ENCODE results near the gene LAMP2. TPM values are rescaled to one million over a fixed set of nuclear protein-coding genes. Genes with fewer than 3 reads are reported as not detected.

LAMP2 gene
- total RNA-seq, 5 donors from 2014 or later (not counting 1 experiment from before 2014, with no cell fraction given): 21.5 to 32.2 (median 31.5) TPM

GRCh38 chrX:120429776-120430540, 39.1 kb downstream of the LAMP2 start:
- H3K4me3 ChIP-seq (ENCODE audit: control insufficient read depth in 1 of 2, extremely low read depth in 1 of 2, low read length in 1 of 2): no peak overlapping the region
- POLR2A ChIA-PET: interaction anchor here (0.6 to 0.7 kb wide), 2 partner anchors 12 to 124 kb away, joined by 3 to 4 read pairs; no protein-coding TSS in a partner anchor
- DNase-seq (no peak), ATAC-seq (replicated peaks in 1 of 4) (no peak)
- H3K36me3 ChIP-seq (ENCODE audit: control insufficient read depth in 2 of 2, extremely low read depth in 1 of 2, insufficient read depth in 1 of 2, low read length in 1 of 2): no peaks in the 10 kb centered on the region
- H3K27me3 Mint-ChIP-seq: peaks cover 0 to 6% of the 10 kb centered on the region in 2 donors
- H3K4me3 Mint-ChIP-seq: no peak overlapping the region
- peaks cover 0 to 2% of the 10 kb centered on the region in 2 experiments for H3K4me1 ChIP-seq (ENCODE audit: control insufficient read depth in 1 of 2, extremely low read depth in 1 of 2, insufficient read depth in 2 of 2, low read length in 2 of 2)
- no peaks in the 10 kb centered on the region for H3K27me3 ChIP-seq (replicated peaks in 1 of 2; ENCODE audit: control insufficient read depth in 2 of 2, extremely low read depth in 1 of 2, insufficient read depth in 2 of 2, low read length in 1 of 2)
- H3K9me3 ChIP-seq: no peaks in the 10 kb centered on the region
- H3K27ac Mint-ChIP-seq: no peak overlapping the region
- H3K36me3 Mint-ChIP-seq: peaks cover 14% of the 10 kb centered on the region
- no peaks in the 10 kb centered on the region for H3K9me3 Mint-ChIP-seq
- no CpG with 5 or more reads among the region's 2 CpGs for WGBS (ENCODE audit: insufficient coverage)
- peaks cover 9 to 18% (median 14%) of the 10 kb centered on the region in 3 donors for H3K4me1 Mint-ChIP-seq
- no peak overlapping the region for H3K27ac ChIP-seq (ENCODE audit: low read length)
- CTCF ChIA-PET: no interaction called here

- ChIA-PET CTCF (no interaction called here), POLR2A (no interaction called here)
- Mint-ChIP-seq H3K27me3 (peaks cover 0 to 9% of the 10 kb centered on the region in 2 donors), H3K27ac (peak overlapping the region in 1 of 2 donors; percentile 21), H3K4me1 (peaks cover 12 to 22% (median 14%) of the 10 kb centered on the region in 3 donors), H3K9me3 (no peaks in the 10 kb centered on the region), H3K4me3 (no peak overlapping the region), H3K36me3 (peaks cover 11% of the 10 kb centered on the region)
- 60% methylated on average over 1 of the region's 2 CpGs for WGBS (ENCODE audit: insufficient coverage)
- ATAC-seq (replicated peaks in 1 of 4) (no peak), DNase-seq (peak in 1 of 35 experiments; percentile 2)
- Histone ChIP-seq H3K4me1 (ENCODE audit: control insufficient read depth in 1 of 2, extremely low read depth in 1 of 2, insufficient read depth in 2 of 2, low read length in 2 of 2) (peaks cover 0 to 2% of the 10 kb centered on the region in 2 experiments), H3K4me3 (ENCODE audit: control insufficient read depth in 1 of 2, extremely low read depth in 1 of 2, low read length in 1 of 2) (no peak overlapping the region), H3K27ac (ENCODE audit: low read length) (no peak overlapping the region), H3K27me3 (replicated peaks in 1 of 2; ENCODE audit: control insufficient read depth in 2 of 2, extremely low read depth in 1 of 2, insufficient read depth in 2 of 2, low read length in 1 of 2) (no peaks in the 10 kb centered on the region), H3K36me3 (ENCODE audit: control insufficient read depth in 2 of 2, extremely low read depth in 1 of 2, insufficient read depth in 1 of 2, low read length in 1 of 2) (no peaks in the 10 kb centered on the region), H3K9me3 (no peaks in the 10 kb centered on the region)
Observed at GRCh38 chrX:120428309-120428708, 40.8 kb downstream of the LAMP2 start.

GRCh38 chrX:120426599-120426998, 42.5 kb downstream of the LAMP2 start:
- ATAC-seq (replicated peaks in 1 of 4): no peak
- H3K27me3 Mint-ChIP-seq: peaks cover 0 to 9% of the 10 kb centered on the region in 2 donors
- CTCF ChIA-PET: interaction anchor here in 1 of 2 donors (1.0 to 1.1 kb wide), 2 partner anchors 25 to 46 kb away, joined by 3 to 4 read pairs; no protein-coding TSS in a partner anchor

GRCh38 chrX:120419463-120419862, 49.6 kb downstream of the LAMP2 start:
- no peaks in the 10 kb centered on the region for H3K36me3 Mint-ChIP-seq
- H3K9me3 Mint-ChIP-seq: no peaks in the 10 kb centered on the region
- CTCF ChIA-PET: interaction anchor here (0.6 to 1.3 kb wide), 2 partner anchors 66 to 526 kb away, joined by 4 read pairs; no protein-coding TSS in a partner anchor
- DNase-seq (peak in 29 of 35 experiments; percentile 2 to 43 (median 11)), ATAC-seq (replicated peaks in 1 of 4) (peak in 3 of 4 experiments; percentile 37 to 73 (median 46))
- Histone ChIP-seq H3K36me3 (ENCODE audit: control insufficient read depth in 2 of 2, extremely low read depth in 1 of 2, insufficient read depth in 1 of 2, low read length in 1 of 2) (no peaks in the 10 kb centered on the region), H3K27ac (ENCODE audit: low read length) (peak overlapping the region; percentile 72), H3K27me3 (replicated peaks in 1 of 2; ENCODE audit: control insufficient read depth in 2 of 2, extremely low read depth in 1 of 2, insufficient read depth in 2 of 2, low read length in 1 of 2) (no peaks in the 10 kb centered on the region), H3K4me3 (ENCODE audit: control insufficient read depth in 1 of 2, extremely low read depth in 1 of 2, low read length in 1 of 2) (no peak overlapping the region), H3K9me3 (no peaks in the 10 kb centered on the region), H3K4me1 (ENCODE audit: control insufficient read depth in 1 of 2, extremely low read depth in 1 of 2, insufficient read depth in 2 of 2, low read length in 2 of 2) (peaks cover 5 to 27% of the 10 kb centered on the region in 2 experiments)
- peak overlapping the region in 1 of 3 donors; percentile 37 for H3K4me3 Mint-ChIP-seq
- POLR2A ChIA-PET: no interaction called here
- peaks cover 18 to 30% (median 23%) of the 10 kb centered on the region in 3 donors for H3K4me1 Mint-ChIP-seq
- no CpG with 5 or more reads among the region's 2 CpGs for WGBS (ENCODE audit: insufficient coverage)
- peak overlapping the region; percentile 85 to 89 for H3K27ac Mint-ChIP-seq
- peaks cover 0 to 9% of the 10 kb centered on the region in 2 donors for H3K27me3 Mint-ChIP-seq

More at GRCh38 chrX:120426599-120426998, 42.5 kb downstream of the LAMP2 start:
- no peak overlapping the region for H3K27ac ChIP-seq (ENCODE audit: low read length)
- H3K36me3 ChIP-seq (ENCODE audit: control insufficient read depth in 2 of 2, extremely low read depth in 1 of 2, insufficient read depth in 1 of 2, low read length in 1 of 2): no peaks in the 10 kb centered on the region
- Mint-ChIP-seq H3K4me3 (no peak overlapping the region), H3K27ac (no peak overlapping the region), H3K4me1 (peaks cover 12 to 24% (median 14%) of the 10 kb centered on the region in 3 donors), H3K9me3 (no peaks in the 10 kb centered on the region), H3K36me3 (peaks cover under 1% of the 10 kb centered on the region)
- DNase-seq: no peak
- H3K4me1 ChIP-seq (ENCODE audit: control insufficient read depth in 1 of 2, extremely low read depth in 1 of 2, insufficient read depth in 2 of 2, low read length in 2 of 2): peaks cover 0 to 2% of the 10 kb centered on the region in 2 experiments
- POLR2A ChIA-PET: no interaction called here
- no peak overlapping the region for H3K4me3 ChIP-seq (ENCODE audit: control insufficient read depth in 1 of 2, extremely low read depth in 1 of 2, low read length in 1 of 2)
- H3K27me3 ChIP-seq (replicated peaks in 1 of 2; ENCODE audit: control insufficient read depth in 2 of 2, extremely low read depth in 1 of 2, insufficient read depth in 2 of 2, low read length in 1 of 2): no peaks in the 10 kb centered on the region
- H3K9me3 ChIP-seq: no peaks in the 10 kb centered on the region

- ChIA-PET CTCF (no interaction called here), POLR2A (no interaction called here)
- H3K27me3 ChIP-seq (replicated peaks in 1 of 2; ENCODE audit: control insufficient read depth in 2 of 2, extremely low read depth in 1 of 2, insufficient read depth in 2 of 2, low read length in 1 of 2): no peaks in the 10 kb centered on the region
- no peak overlapping the region for H3K27ac ChIP-seq (ENCODE audit: low read length)
- Mint-ChIP-seq H3K27me3 (peaks cover 3 to 20% of the 10 kb centered on the region in 2 donors), H3K4me3 (no peak overlapping the region), H3K4me1 (no peaks in the 10 kb centered on the region), H3K27ac (no peak overlapping the region), H3K9me3 (peaks cover 0 to 4% (median 3%) of the 10 kb centered on the region in 3 donors), H3K36me3 (no peaks in the 10 kb centered on the region)
- H3K9me3 ChIP-seq: no peaks in the 10 kb centered on the region
- no peak overlapping the region for H3K4me3 ChIP-seq (ENCODE audit: control insufficient read depth in 1 of 2, extremely low read depth in 1 of 2, low read length in 1 of 2)
- H3K4me1 ChIP-seq (ENCODE audit: control insufficient read depth in 1 of 2, extremely low read depth in 1 of 2, insufficient read depth in 2 of 2, low read length in 2 of 2): no peaks in the 10 kb centered on the region
- ATAC-seq (replicated peaks in 1 of 4) (no peak), DNase-seq (no peak)
- WGBS (ENCODE audit: insufficient coverage): no CpG with 5 or more reads among the region's 1 CpG
- H3K36me3 ChIP-seq (ENCODE audit: control insufficient read depth in 2 of 2, extremely low read depth in 1 of 2, insufficient read depth in 1 of 2, low read length in 1 of 2): no peaks in the 10 kb centered on the region
Observed at GRCh38 chrX:120408168-120408567, 60.9 kb downstream of the LAMP2 start.

GRCh38 chrX:120406638-120407037, 62.5 kb downstream of the LAMP2 start:
- Mint-ChIP-seq H3K9me3 (peaks cover 0 to 4% (median 3%) of the 10 kb centered on the region in 3 donors), H3K36me3 (no peaks in the 10 kb centered on the region), H3K27ac (no peak overlapping the region), H3K4me1 (no peaks in the 10 kb centered on the region), H3K4me3 (no peak overlapping the region), H3K27me3 (peaks cover 3 to 20% of the 10 kb centered on the region in 2 donors)
- Histone ChIP-seq H3K27me3 (replicated peaks in 1 of 2; ENCODE audit: control insufficient read depth in 2 of 2, extremely low read depth in 1 of 2, insufficient read depth in 2 of 2, low read length in 1 of 2) (no peaks in the 10 kb centered on the region), H3K27ac (ENCODE audit: low read length) (no peak overlapping the region), H3K4me1 (ENCODE audit: control insufficient read depth in 1 of 2, extremely low read depth in 1 of 2, insufficient read depth in 2 of 2, low read length in 2 of 2) (no peaks in the 10 kb centered on the region), H3K4me3 (ENCODE audit: control insufficient read depth in 1 of 2, extremely low read depth in 1 of 2, low read length in 1 of 2) (no peak overlapping the region), H3K36me3 (ENCODE audit: control insufficient read depth in 2 of 2, extremely low read depth in 1 of 2, insufficient read depth in 1 of 2, low read length in 1 of 2) (no peaks in the 10 kb centered on the region), H3K9me3 (no peaks in the 10 kb centered on the region)
- ATAC-seq (replicated peaks in 1 of 4) (no peak), DNase-seq (no peak)
- POLR2A ChIA-PET: interaction anchor here in 1 of 2 donors (0.6 kb wide), 1 partner anchor 89 kb away, joined by 3 read pairs; no protein-coding TSS in a partner anchor
- WGBS (ENCODE audit: insufficient coverage): no CpG with 5 or more reads among the region's 5 CpGs
- CTCF ChIA-PET: no interaction called here

Measured in T-cell (primary cell).